ENCODE data around the gene PRDX5. TPM values are rescaled to one million over a fixed set of nuclear protein-coding genes. Genes with fewer than 3 reads are reported as not detected.
A peak's percentile ranks its signal among the peaks of the same experiment; 100 is the strongest.

The PRDX5 gene
- total and polyA plus RNA-seq, 9 of the 15 experiments (the other 6 are each of a cell fraction or from before 2014, with no cell fraction given), result 40.8 to 327 (median 204) TPM

- TF ChIP-seq CHD7 (IDR thresholded peaks at IDR 0.05; ENCODE audit: low read depth, low read length) (no peak), SRSF7 (optimal IDR thresholded peaks at IDR 0.05; ENCODE audit: low read depth, low read length) (no peak), HMGXB4 (CRISPR knock-in tag; IDR thresholded peaks at IDR 0.05) (no peak), TAF15 (IDR thresholded peaks at IDR 0.05; ENCODE audit: low read depth, low read length) (no peak), ZNF354B (CRISPR knock-in tag; IDR thresholded peaks at IDR 0.05) (no peak), PHF8 (IDR thresholded peaks at IDR 0.05; ENCODE audit: borderline replicate concordance, low read length) (peak; percentile 30; the same call in 1 of the 2 replicates), RCOR1 (IDR thresholded peaks at IDR 0.05; ENCODE audit: borderline replicate concordance in 1 of 2, low read depth in 2 of 2, low read length in 2 of 2) (peak in 1 of 2 experiments; percentile 42; a peak in 1 of 4 replicates), CHD1 (IDR thresholded peaks at IDR 0.05; ENCODE audit: low read length) (no peak), RB1 (IDR thresholded peaks at IDR 0.05; ENCODE audit: low read depth) (peak; percentile 41; the same call in 1 of the 2 replicates), COPS2 (conservative IDR thresholded peaks at IDR 0.05) (no peak), TAL1 (IDR thresholded peaks at IDR 0.05) (peak; percentile 15; the same call in 1 of the 2 replicates), SRSF1 (IDR thresholded peaks at IDR 0.05; ENCODE audit: low read depth, low read length) (no peak), MITF (IDR thresholded peaks at IDR 0.05) (no peak)
Measured at GRCh38 chr11:64331569-64332371, 13.8 kb downstream of the PRDX5 start (continued).
